K562 (cell line): Measurements from ENCODE around the gene CHAD. TPM values are rescaled to one million over a fixed set of nuclear protein-coding genes. Genes with fewer than 3 reads are reported as not detected.

Experiments used
- ATAC-seq: fragments of 200-7000 bp; cut with Tn5 transposase; 3 replicates; pipeline ENCODE4 v1.9.1; 2020; ENCODE audit warnings: moderate library complexity
- BruUV-seq: library from RNA; stranded (reverse); fragments of 400-500 nt; replicated peaks from 2 replicates; lab custom pipeline; 2021; lab: Mats Ljungman, UMichigan
- CTCF ChIA-PET: fragments of 300-600 bp; formaldehyde crosslinking; extraction: SDS; loops from one replicate; lab custom pipeline; 2021; ENCODE audit warnings: low intra/inter-chr PET ratio; lab: Yijun Ruan, JAX
- POLR2A ChIA-PET: fragments of 300-600, 350-650 bp; sonication (Branson Sonifier 250); formaldehyde crosslinking; extraction: SDS; loops from one replicate; lab custom pipeline; 2021; ENCODE audit warnings: antibody characterized with exemption, inconsistent platforms; lab: Yijun Ruan, JAX
- DNase-seq, 4 experiments: peaks; one replicate each; pipeline versions ENCODE4 v3.0.0 to v3.0.0-alpha.2; 2011 to 2018; ENCODE audit warnings: low spot score in 3 of 4, mixed read lengths in 3 of 4; ENCODE audit errors: extremely low read depth in 1 of 4
- FAIRE-seq: peaks from 2 replicates; lab custom pipeline; 2011; peaks lifted over from hg19 to GRCh38; lab: Jason Lieb, UNC
- H2AFZ ChIP-seq: 2 replicates; pipeline ENCODE4 v1.6.0; 2011; ENCODE audit warnings: low read depth, low read length, control low read depth, inconsistent platforms
- H3K27ac ChIP-seq: fragments of 200-600 bp; 3 replicates; pipeline ENCODE4 v1.8.0; 2011; ENCODE audit warnings: low read depth, mild to moderate bottlenecking, control low read depth, inconsistent platforms, low read length, moderate library complexity, mixed read lengths; ENCODE audit errors: extremely low read depth
- H3K27me3 ChIP-seq, 2 experiments: fragments of 300-600 bp in 1 of 2; 2 replicates in 1 of 2; 3 replicates in 1 of 2; pipeline versions ENCODE4 v1.6.0 to v1.8.0; 2011; ENCODE audit warnings: inconsistent platforms in 2 of 2, low read length in 2 of 2, mild to moderate bottlenecking in 1 of 2, mixed read lengths in 1 of 2, moderate library complexity in 1 of 2; ENCODE audit not compliant: control insufficient read depth in 2 of 2, insufficient read depth in 2 of 2
- H3K36me3 ChIP-seq: fragments of 300-600 bp; 3 replicates; pipeline ENCODE4 v1.8.0; 2011; ENCODE audit warnings: mild to moderate bottlenecking, low read length, inconsistent platforms; ENCODE audit not compliant: control insufficient read depth, insufficient read depth
- H3K4me1 ChIP-seq, 2 experiments: fragments of 200-600 bp in 1 of 2; replicated peaks in 1 of 2; 2 replicates in 1 of 2; 3 replicates in 1 of 2; pipeline versions ENCODE4 v1.5.1 to v1.8.0; 2011; ENCODE audit warnings: inconsistent platforms in 2 of 2, low read length in 2 of 2, mild to moderate bottlenecking in 1 of 2, mixed read lengths in 1 of 2, moderate library complexity in 1 of 2; ENCODE audit not compliant: control insufficient read depth in 2 of 2, insufficient read depth in 2 of 2
- H3K4me2 ChIP-seq: 2 replicates; pipeline ENCODE4 v1.6.1; 2011; ENCODE audit warnings: low read length, control low read depth, inconsistent platforms, mixed read lengths; ENCODE audit not compliant: insufficient read depth
- H3K4me3 ChIP-seq: fragments of 200-600 bp; sonication (generic), shearing (Covaris generic); 2 replicates; pipeline ENCODE4 v1.5.1; 2016; ENCODE audit warnings: control low read depth, inconsistent platforms
- H3K79me2 ChIP-seq: fragments of 200-600 bp; 3 replicates; pipeline ENCODE4 v1.8.0; 2011; ENCODE audit warnings: low read length, inconsistent platforms; ENCODE audit not compliant: control insufficient read depth, insufficient read depth
- H3K9ac ChIP-seq, 2 experiments: 2 replicates each; pipeline versions ENCODE4 v1.6.0 to v1.6.1; 2011; ENCODE audit warnings: low read depth in 2 of 2, low read length in 2 of 2, control low read depth in 1 of 2, inconsistent platforms in 1 of 2, mild to moderate bottlenecking in 1 of 2, mixed read lengths in 1 of 2; ENCODE audit not compliant: insufficient read depth in 1 of 2
- H3K9me1 ChIP-seq: one replicate; pipeline ENCODE4 v1.6.0; 2011; ENCODE audit warnings: inconsistent platforms, mild to moderate bottlenecking, low read length, moderate library complexity; ENCODE audit not compliant: control insufficient read depth, insufficient read depth
- H3K9me3 ChIP-seq: replicated peaks from 2 replicates; pipeline ENCODE4 v1.5.1; 2011; ENCODE audit warnings: low read depth, low read length, inconsistent platforms; ENCODE audit not compliant: control insufficient read depth, insufficient read depth
- H4K20me1 ChIP-seq: replicated peaks from 2 replicates; pipeline ENCODE4 v1.6.1; 2011; ENCODE audit warnings: low read length, inconsistent platforms, mixed read lengths; ENCODE audit not compliant: control insufficient read depth, insufficient read depth
- ARHGAP35 ChIP-seq: fragments of 450-650 bp; IDR thresholded peaks from 2 replicates; pipeline ENCODE4 v1.6.1; 2018; ENCODE audit not compliant: partially characterized antibody
- HDAC6 ChIP-seq: IDR thresholded peaks from 2 replicates; pipeline ENCODE4 v1.6.1; 2012; ENCODE audit warnings: low read depth, mild to moderate bottlenecking, control low read depth, inconsistent platforms, low read length, moderate library complexity
- PML ChIP-seq: IDR thresholded peaks from 2 replicates; pipeline ENCODE4 v1.6.1; 2012; ENCODE audit warnings: low read length, inconsistent platforms
- SETDB1 ChIP-seq: IDR thresholded peaks from one replicate; pipeline ENCODE4 v1.6.1; 2012; ENCODE audit warnings: low read length, control low read depth, inconsistent platforms
- ZNF583 ChIP-seq: fragments of 250-450 bp; sonication (Bioruptor Pico); IDR thresholded peaks from 2 replicates; pipeline ENCODE4 v1.4.0; 2020
- ZSCAN29 ChIP-seq: fragments of 450-650 bp; IDR thresholded peaks from 2 replicates; pipeline ENCODE4 v1.6.1; 2017
- WGBS: fragments of 100-300 bp; shearing (Covaris generic); methylation state at CpG from one replicate; pipeline ENCODE4 v1.1.6; 2016; ENCODE audit warnings: low coverage, mixed read lengths; ENCODE audit not compliant: insufficient coverage; ENCODE audit errors: missing lambda C conversion rate; 5-methylcytosine and 5-hydroxymethylcytosine counted together
- in situ Hi-C: fragments of 300-500 bp; cut with MboI; formaldehyde crosslinking; loops from 4 replicates; pipeline ENCODE4 v1.15.0; 2018; ENCODE audit warnings: inconsistent platforms, mixed read lengths
- intact Hi-C: fragments of 100-400 bp; cut with micrococcal nuclease; formaldehyde crosslinking; loops from 2 replicates; pipeline ENCODE4 v1.14.2; 2022
- polyA plus RNA-seq, 8 experiments: library from polyadenylated mRNA; depleted of rRNA in 4 of 8; stranded (reverse) in 5 of 8; unstranded in 3 of 8; fragments of >200 nt; fragmentation: Nextera tagmentation in 2 of 8; fragmentation: Illumina TruSeq in 1 of 8; extraction: Ambion mirVana in 2 of 8; extraction: Trizol in 1 of 8; gene quantifications; 2 replicates each; pipeline versions ENCODE4 v1.2.1 to v1.2.3, GENCODE V29; 2011 to 2014; ENCODE audit warnings: inconsistent platforms in 1 of 8, missing spikeins in 1 of 8
- total RNA-seq, 7 experiments: library from RNA; depleted of rRNA in 6 of 7; stranded (reverse); fragments of >200 nt in 6 of 7; fragmentation: Illumina TruSeq in 2 of 7; extraction: Trizol in 2 of 7; gene quantifications; 2 replicates each; pipeline versions ENCODE4 v1.2.1 to v1.2.3, GENCODE V29; 2011 to 2021; ENCODE audit warnings: low replicate concordance in 1 of 7
- TF ChIP-seq, protein P1 (sequence below): fragments of 450-650 bp; IDR thresholded peaks from 2 replicates; pipeline ENCODE4 v1.6.1; 2017; ENCODE audit warnings: antibody characterized with exemption, mild to moderate bottlenecking
- TF ChIP-seq, protein P2 (sequence below), 2 experiments: fragments of 450-650 bp; IDR thresholded peaks; 2 replicates each; pipeline ENCODE4 v1.6.1; 2016
- TF ChIP-seq, protein P3 (sequence below): fragments of 250-450 bp; sonication (Bioruptor Pico); IDR thresholded peaks from 2 replicates; pipeline ENCODE4 v1.8.0; 2021; ENCODE audit warnings: borderline replicate concordance, mild to moderate bottlenecking, moderate library complexity; ENCODE audit not compliant: poor library complexity, severe bottlenecking

CHAD gene
- total and polyA plus RNA-seq, 9 of the 15 experiments (the other 6 are each of a cell fraction or from before 2014, with no cell fraction given), result not detected

DNA sequence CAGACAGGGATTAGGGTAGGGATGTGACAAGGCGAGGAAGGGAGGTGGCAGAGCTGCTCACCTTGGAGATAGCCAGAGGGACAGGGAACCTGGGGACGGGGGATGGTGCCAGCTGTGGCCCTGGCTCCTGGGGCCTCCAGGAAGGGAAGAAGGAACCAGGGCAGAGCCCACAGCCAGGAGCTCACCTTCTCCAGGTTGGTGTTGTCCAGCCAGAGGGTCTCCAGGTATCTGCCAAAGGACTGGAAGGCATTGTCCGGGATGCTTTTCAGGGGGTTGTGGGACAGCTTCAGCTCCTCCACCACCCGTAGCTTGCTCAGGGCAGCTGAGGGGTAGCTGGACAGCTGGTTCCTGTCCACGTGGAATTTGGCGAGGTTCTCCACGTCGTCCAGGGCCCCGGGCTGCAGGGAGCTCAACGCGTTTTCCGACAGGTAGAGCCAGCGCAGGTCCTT, 801 bp downstream of the CHAD start:
- intact Hi-C loops, result no loop called here
- 27% methylated on average over 13 of the region's 13 CpGs for WGBS

More for the DNA sequence above, 801 bp downstream of the CHAD start:
- FAIRE-seq (no peak), ATAC-seq (no peak), DNase-seq (no peak)
- Histone ChIP-seq H3K36me3 (no peaks in the 10 kb centered on the region), H3K27ac (no peak overlapping the region), H3K79me2 (no peaks in the 10 kb centered on the region), H3K4me1 (peaks cover 0 to 25% of the 10 kb centered on the region in 2 experiments; a peak in 2 of 5 replicates), H2AFZ (no peak overlapping the region), H3K9ac (no peak overlapping the region), H3K4me3 (no peak overlapping the region), H4K20me1 (peaks cover 12% of the 10 kb centered on the region), H3K4me2 (no peak overlapping the region), H3K9me3 (no peaks in the 10 kb centered on the region), H3K27me3 (peaks cover 22 to 81% of the 10 kb centered on the region in 2 experiments; a peak in 4 of 5 replicates), H3K9me1 (no peaks in the 10 kb centered on the region)
- ChIA-PET POLR2A (interaction anchor here (0.7 kb wide), 1 partner anchor 18 kb away, joined by 3 read pairs; no protein-coding TSS in a partner anchor), CTCF (no interaction called here)
- no TSS peak for BruUV-seq
- TF ChIP-seq SETDB1, result no peak
- TF ChIP-seq ZNF583 (CRISPR knock-in tag), result no peak
- TF ChIP-seq PML, result no peak
- TF ChIP-seq, protein P1, sequence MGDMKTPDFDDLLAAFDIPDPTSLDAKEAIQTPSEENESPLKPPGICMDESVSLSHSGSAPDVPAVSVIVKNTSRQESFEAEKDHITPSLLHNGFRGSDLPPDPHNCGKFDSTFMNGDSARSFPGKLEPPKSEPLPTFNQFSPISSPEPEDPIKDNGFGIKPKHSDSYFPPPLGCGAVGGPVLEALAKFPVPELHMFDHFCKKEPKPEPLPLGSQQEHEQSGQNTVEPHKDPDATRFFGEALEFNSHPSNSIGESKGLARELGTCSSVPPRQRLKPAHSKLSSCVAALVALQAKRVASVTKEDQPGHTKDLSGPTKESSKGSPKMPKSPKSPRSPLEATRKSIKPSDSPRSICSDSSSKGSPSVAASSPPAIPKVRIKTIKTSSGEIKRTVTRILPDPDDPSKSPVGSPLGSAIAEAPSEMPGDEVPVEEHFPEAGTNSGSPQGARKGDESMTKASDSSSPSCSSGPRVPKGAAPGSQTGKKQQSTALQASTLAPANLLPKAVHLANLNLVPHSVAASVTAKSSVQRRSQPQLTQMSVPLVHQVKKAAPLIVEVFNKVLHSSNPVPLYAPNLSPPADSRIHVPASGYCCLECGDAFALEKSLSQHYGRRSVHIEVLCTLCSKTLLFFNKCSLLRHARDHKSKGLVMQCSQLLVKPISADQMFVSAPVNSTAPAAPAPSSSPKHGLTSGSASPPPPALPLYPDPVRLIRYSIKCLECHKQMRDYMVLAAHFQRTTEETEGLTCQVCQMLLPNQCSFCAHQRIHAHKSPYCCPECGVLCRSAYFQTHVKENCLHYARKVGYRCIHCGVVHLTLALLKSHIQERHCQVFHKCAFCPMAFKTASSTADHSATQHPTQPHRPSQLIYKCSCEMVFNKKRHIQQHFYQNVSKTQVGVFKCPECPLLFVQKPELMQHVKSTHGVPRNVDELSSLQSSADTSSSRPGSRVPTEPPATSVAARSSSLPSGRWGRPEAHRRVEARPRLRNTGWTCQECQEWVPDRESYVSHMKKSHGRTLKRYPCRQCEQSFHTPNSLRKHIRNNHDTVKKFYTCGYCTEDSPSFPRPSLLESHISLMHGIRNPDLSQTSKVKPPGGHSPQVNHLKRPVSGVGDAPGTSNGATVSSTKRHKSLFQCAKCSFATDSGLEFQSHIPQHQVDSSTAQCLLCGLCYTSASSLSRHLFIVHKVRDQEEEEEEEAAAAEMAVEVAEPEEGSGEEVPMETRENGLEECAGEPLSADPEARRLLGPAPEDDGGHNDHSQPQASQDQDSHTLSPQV, result no peak
- TF ChIP-seq ZSCAN29, result no peak
- TF ChIP-seq, protein P2, sequence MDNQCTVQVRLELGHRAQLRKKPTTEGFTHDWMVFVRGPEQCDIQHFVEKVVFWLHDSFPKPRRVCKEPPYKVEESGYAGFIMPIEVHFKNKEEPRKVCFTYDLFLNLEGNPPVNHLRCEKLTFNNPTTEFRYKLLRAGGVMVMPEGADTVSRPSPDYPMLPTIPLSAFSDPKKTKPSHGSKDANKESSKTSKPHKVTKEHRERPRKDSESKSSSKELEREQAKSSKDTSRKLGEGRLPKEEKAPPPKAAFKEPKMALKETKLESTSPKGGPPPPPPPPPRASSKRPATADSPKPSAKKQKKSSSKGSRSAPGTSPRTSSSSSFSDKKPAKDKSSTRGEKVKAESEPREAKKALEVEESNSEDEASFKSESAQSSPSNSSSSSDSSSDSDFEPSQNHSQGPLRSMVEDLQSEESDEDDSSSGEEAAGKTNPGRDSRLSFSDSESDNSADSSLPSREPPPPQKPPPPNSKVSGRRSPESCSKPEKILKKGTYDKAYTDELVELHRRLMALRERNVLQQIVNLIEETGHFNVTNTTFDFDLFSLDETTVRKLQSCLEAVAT (IDR thresholded peaks at IDR 0.05), result no peak
- no peak for TF ChIP-seq ARHGAP35
- TF ChIP-seq, protein P3, sequence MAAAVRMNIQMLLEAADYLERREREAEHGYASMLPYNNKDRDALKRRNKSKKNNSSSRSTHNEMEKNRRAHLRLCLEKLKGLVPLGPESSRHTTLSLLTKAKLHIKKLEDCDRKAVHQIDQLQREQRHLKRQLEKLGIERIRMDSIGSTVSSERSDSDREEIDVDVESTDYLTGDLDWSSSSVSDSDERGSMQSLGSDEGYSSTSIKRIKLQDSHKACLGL (CRISPR knock-in tag), result no peak
- no peak for TF ChIP-seq HDAC6
- in situ Hi-C loops, result no loop called here
